DMS 273 (cell line): Measurements from ENCODE around the gene LHFPL2.
"Not testable (repeated sequence)": the region's sequence is repeated elsewhere in the genome, so short reads cannot be mapped to it uniquely, and the experiment has no call there.

ENCODE experiments used
- DNase-seq: peaks from one replicate; lab custom pipeline; 2025; ENCODE audit not compliant: unreplicated experiment; lab: John Stamatoyannopoulos, UW

Gene LHFPL2

DNA sequence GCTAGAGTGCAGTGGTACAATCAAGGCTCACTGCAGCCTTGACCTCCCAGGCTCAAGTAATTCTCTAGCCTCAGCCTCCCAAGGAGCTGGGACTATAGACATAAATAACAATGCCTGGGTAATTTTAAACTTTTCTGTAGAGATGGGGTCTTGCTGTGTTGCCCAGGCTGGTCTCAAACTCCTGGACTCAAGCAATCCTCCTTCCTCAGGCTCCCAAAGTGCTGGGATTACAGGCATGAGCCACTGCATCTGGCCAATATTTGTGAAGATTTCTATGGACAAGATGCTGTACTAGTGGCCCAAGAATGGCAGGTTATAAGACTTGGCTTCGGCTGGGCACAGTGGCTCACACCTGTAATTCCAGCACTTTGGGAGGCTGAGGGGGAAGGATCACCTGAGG, 18.4 kb upstream of the LHFPL2 start:
- not testable (repeated sequence) for DNase-seq

DNA sequence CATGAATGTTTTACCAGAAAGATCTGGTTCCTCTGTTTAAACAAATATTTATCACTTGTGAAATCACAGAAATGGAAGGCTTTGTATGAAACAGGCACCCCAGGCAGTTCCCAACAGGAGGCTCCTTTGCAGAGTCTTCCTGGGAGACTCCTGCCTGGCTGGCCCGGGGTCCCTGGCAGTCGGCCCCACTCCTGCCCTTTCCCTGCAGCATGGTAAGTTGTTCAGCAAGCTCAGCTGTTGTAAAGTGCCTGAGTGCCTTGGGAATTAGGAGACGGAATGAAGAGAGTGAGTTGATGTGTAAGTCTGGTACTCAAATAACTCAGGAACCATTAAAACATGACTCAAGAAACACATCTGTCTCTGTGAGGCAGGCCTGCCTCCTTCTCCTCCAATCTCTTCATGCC, 17.5 kb upstream of the LHFPL2 start:
- DNase-seq: no peak

DNA sequence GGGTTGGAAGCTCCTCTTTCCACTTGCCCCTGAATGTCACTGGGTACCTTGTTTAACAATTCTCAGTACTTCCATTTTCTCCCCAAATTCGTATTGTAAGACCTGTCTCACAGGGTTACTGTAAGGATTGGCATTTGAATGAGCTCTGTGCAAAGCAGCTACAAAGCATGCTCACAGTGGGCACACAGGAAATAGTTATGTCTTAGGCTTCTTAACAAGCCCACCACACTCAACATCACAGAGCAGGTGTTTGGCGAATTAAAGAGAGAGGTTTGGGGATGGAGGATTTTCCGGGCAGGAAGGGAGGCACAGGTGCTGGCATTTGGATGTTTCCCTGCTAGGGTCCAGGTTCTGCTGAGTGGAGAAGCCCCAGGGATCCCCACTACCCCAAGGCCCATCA, 17.0 kb upstream of the LHFPL2 start:
- DNase-seq: no peak

DNA sequence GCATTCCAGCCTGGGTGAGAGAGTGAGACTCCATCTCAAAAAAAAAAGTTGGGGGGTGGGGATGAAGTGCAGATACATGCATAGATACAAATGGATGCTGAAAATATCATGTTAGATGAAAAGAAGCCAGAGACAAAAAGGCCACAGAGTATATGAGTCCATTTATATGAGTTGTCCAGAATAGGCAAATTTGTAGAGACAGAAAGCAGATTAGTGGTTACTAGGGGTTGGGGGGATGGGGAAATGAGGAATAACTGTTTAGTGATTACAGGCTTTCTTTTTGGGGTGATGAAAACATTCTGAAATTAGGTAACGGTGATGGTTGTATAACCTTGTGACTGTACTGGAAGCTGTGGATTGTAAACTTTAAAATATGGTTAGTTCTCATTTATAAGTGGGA, 13.8 kb upstream of the LHFPL2 start:
- DNase-seq: no peak

DNA sequence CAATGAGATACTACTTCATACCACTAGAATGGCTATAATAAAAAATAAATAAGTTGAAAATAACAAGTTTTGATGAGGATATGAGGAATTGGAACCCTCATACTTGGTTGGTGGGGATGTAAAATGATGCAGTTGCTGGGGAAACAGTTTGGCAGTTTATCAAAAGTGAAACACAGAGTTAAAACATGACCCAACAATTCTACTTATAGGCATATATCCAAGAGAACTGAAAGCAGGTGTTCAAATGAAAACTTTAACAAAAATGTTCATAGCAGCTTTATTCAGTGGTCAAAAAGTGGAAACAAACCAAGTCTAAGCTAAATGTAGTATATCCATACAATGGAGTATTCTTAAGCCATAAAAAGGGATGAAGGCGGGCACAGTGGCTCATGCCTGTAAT, 13.1 kb upstream of the LHFPL2 start:
- DNase-seq: no peak

DNA sequence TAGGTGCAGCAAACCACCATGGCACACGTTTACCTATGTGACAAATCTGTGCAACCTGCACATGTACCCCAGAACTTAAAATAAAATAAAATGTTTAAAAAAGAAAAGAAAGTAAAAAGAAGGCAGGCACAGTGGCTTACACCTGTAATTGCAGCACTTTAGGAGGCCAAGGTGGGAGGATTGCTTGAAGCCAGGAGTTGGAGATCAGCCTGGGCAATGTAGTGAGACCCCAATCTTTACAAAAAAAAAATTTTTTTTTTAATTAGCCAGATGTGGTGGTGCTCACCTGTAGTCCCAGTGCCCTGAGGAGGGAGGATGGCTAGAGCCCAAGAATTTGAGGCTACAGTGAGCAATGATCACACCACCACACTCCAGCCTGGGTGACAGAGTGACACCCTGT, 12.5 kb upstream of the LHFPL2 start:
- no peak for DNase-seq

DNA sequence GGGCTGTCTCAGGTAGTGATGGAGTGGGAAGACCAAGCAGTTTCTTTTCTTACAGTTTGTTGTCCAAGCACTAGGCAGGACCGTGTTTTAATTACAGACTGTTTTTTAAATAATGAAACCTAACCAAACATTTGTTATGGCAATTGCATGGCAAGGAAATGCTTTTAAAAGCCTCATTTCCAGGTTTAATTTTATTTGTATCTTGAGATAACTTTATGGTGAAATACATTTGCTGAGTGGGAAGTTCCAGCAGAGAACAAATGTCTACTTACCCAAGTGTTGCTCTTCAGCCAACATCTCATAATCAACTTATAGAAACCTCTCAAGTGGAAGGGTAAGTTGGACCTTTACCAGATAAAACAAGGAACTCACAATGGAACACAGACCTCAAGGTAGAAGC, 11.8 kb upstream of the LHFPL2 start:
- DNase-seq: no peak

DNA sequence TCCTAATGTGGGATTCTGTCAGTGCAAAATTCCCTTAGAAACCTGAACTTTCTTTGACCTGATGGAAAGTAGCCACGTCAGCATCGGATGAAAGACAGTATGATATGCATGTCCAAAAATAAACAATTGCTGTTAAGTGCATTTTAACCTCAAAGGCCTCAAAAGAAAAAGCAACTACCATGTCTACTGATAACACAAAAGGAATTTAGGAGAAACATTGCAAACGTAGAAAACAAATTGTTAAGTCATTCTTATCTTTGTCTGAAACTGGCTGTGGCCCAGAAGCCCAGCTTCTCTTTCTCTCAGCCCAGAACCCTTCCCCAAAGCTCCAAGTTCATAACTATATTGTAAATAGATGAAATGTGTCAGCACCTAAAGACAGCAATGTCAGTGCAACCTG, 11.1 kb upstream of the LHFPL2 start:
- DNase-seq: no peak

DNA sequence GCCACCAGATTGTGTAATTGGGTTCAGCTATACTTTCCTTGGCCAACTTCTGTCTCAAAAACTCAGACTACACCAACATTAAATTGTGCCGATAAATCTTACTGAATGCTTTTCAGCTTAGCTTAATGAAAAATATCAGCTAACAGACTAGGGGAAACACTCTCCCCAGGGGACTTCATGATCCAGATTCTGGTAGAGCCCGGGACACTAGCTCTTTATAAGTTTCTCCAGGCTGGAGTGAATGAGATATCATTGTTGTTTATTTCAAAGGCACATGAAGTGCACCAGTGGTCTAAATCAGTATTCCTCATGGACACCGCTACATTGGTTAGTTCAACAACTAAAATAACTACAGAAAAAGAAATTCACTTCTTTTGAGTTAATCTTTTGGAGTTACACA, 10.5 kb upstream of the LHFPL2 start:
- DNase-seq: no peak

DNA sequence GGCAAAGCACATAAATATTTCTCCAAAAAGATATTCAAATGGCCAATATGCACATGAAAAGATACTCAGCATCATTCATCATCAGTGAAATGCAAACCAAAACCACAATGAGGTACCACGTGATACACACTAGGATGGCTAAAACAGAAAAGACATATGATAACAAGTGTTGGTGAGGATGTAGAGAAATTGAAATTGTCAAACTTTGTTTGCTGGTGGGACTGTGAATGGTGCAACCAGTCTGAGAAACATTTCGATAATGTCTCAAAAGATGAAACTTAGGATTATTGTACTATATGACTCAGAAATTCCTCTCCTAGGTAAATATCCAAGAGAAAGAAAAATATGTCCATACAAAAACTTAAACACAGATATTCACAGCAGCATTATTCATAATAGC, 8.6 kb upstream of the LHFPL2 start:
- no peak for DNase-seq

DNA sequence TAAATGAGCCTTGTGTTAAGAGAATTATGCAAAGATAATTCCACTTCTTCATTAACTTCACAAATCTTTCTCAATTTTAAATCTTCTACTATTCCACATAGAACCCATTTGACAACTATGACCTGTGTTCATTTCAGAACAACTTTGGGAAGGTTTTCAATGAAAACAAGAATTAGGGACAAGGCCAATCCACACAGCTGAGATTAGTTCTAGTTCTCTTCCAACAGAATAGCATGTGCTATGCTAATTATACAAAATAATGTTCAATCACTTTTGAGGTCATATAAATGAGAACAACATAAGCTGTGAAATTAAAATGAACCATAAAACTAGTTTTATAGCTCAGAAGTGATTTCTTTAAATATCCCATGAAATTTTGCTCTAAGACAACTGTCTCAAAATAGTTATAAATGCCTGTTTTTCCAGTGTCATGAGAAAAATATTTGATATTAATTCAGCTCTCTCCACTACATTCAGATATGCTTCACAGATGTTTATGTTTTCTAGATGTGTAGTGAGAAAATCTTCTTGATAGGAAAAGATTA, 7.2 kb upstream of the LHFPL2 start:
- no peak for DNase-seq

DNA sequence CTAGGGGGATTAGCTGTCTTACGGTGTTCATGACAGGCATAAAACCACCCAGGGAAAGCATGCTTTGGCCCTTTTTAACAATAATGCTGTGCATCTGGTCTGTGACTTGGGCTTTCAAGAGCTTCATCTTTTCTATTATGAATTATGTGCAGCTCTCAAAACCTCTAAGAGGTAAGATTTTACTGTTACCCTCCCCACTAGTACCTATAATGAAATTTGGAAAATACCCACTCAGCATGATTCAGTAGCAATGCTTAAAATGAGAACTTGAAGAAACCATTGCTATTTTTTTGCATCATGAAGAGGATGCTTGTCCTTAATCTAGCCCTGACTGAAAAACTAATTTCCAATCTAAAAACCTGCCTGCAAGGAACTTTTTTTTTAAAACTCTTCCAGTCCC, 5.8 kb upstream of the LHFPL2 start:
- no peak for DNase-seq

DNA sequence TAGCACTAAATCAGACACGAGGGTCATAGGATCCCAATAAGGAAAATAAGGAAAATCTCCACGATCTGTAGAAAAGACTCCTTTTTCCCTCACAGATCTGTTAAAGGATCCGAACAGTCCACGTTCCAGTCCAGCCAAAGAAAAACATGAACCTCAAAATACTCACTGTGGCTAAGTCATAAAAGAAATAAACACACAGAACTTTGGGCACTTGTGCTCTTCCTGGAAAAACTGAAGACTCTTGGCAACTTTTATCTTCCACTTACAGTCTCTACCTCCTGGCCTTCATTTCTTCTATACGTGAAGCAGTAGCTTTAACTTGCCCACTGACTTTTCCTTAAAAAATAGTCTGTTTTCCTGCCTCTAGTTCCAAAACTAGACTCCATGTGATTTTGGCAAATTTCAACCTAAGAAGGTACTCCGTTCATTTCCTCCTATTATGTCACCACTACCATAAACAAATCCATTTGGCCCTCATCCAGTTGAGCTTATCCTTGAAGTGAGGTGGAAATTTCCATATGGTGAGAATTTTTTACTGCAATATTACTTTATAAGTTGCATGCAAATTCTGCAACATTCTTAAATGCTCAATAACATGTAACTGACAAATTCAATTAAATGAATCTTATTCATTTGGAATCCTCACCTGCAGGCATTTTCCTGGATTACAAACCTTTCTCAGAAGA, 5.3 kb upstream of the LHFPL2 start:
- peak; percentile 62 for DNase-seq

DNA sequence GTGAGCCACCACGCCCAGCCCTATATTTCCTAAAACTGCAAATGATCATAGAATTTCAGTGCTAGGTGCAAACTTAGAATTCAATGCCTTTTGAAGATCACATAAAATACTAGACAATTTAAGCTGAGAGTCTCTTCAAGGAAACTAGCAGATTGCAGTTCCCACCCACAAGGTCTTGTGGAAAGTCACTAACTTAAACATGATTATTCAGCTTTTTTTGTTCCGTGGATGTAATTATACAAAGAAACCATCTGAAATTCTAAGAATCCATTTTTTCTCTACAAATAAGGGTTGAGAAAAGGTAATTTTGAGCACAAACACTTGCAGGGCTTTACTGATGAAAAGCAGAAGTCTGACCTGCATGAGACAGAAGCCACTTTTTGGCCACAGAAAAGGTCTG, 4.5 kb upstream of the LHFPL2 start:
- DNase-seq: no peak

DNA sequence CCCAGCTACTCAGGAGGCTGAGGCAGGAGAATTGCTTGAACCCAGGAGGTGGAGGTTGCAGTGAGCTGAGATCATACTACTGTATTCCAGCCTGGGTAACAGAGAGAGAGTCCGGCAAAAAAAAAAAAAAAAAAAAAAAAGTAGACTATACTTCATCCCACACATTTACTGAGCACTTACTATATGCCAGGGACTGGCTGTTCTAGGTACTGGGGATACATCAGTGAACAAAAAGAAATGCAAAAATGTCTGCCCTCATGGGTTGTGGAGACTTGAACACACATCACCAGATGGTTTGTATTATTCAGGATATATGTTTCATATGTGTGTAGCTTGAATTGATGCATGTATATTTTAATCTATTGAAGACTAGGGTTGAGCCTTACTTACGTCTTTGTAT, 2.9 kb upstream of the LHFPL2 start:
- no peak for DNase-seq

DNA sequence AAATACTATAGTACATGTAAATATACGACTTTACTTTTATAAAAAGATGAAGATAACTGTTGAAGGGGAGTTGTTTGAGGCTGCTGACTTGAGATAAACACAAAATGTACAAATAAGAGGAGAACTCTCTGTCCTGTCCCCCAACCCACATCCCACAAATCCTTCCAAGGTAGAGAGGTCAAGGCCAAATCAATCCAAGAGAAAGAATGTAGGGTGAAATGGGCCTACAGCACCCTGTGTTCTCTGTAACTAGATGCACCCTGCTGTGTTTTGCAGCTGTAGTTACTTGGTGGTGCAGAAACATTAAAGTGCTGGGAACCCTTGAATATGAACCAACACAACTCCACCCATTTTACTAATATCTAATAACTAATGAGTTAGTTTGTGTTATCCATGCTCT, 2.0 kb upstream of the LHFPL2 start:
- DNase-seq: no peak

DNA sequence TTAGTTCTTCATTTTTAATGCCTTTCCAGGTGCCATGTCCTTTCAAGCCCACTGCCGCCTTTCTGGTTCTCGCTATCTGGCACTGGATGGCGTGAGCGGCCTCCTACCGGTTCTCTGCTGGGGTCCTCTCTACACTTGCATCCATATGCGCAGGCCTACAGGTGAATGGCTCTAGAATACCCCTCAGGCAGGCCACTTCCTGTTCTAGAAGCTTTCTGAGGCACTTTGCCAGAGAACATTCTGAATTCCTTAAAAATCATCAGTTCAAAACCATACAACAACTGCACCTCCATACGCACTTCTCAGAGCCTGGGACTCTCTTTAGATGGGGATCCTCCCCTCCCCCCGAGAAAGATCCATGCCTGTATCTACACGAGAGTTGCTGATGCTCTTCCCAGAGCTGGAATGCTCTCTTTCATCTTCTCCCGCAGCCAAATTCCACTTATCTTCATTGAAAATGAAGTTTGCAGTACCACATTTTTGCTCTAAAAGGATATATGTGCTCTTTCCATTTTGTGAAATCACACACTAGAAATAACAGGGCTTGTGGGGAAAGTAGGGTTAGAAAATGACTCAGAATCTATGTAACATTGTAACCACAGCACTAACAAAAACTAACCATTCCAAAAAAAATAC, 1.4 kb upstream of the LHFPL2 start:
- DNase-seq: no peak

DNA sequence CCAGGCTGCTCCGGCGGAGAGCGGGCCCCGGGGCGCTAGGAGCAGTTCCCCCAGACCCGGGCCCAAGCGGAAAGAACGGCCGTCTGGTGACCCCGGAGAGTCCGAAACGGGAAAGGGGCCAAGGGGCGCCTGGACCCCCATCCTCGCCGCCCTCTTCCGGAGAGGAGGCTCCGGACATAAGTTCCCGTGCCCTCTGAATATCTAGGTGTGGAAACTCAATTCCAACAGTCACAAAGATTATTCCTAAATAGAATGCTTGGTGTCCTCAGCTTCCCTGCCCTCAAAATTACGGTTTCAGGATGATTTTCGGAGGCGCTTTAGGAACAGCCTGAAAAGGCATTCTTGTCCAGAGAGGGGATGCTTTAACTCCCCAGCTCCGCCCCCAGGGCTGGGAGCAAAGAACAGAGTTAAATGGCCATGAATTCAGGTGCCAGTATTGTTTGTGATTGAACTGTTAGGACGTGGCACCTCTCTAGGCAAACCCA, 681 bp upstream of the LHFPL2 start:
- DNase-seq: peak; percentile 60

DNA sequence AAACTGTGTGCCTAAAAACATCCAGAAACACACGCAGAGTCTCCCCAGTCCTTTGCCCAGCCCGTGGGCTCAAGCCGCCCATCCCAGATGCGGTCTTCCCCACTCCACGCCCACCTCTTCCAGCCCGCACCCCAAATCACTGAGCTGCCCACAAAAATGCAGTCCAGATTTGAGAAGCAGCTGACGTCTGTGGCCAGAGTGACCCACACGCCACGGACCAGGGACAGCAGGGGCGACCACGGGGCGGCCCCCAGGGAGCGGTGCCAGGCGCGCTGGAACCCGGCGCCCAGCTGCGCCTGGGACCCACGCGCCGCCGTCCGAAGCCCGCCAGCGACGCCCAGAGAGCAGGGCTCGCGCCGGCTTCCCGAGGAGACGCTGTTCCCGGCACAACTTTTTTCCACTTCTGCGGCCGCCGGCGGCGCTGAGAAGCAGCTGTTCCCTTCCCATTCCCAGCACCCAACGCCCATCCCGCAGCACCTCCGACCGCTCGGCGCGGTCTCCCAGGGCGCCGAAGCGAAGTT, 674 bp downstream of the LHFPL2 start:
- DNase-seq: peak; percentile 89

DNA sequence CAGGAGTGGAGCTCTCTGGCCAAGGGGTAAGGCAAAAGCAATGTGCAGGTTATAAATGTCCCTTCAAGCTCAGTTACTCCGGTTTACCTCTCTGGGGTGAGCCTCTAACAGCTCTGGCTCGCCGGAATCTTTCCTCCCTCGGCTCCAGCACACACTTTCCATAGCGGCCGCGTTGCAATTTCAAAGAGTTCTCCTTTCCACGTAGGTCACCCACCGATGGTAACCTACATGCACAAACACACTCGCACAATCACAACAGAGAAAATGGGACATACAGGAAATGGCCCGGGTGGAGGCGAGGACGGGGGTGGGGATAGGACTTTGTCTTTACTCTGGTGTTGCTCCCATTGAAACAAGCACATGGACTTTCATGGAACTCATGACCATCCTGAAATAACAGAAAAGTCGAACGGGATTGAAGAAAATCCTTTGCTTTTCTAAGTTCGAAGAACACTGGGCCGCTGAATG, 1.2 kb downstream of the LHFPL2 start:
- DNase-seq: peak; percentile 76

DNA sequence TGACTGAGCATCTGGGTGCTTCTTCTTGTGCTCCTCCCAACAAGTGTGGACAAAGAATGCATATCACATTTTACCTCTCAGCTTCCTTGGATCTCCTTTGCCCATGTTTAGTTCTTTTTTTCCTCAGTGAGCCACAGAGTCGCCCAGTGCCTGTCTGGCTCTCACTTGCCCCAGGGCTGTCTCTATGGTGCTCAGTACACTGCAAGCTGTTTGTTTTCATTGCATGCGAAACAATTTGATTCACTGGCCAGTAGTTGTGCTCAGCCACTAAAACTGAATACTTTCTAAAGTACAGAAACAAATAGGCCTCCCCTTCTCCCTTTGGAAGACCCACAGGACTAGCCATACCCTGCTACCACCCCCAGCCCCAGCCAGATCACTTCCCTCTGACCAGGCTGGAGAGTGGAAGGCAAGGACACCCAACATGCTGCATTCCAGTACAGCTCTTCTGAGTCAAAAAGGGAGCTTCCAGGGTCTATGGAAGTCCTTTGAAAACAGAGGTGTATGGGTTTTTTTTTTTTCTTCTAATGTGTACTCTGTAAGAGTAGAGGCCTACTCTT, 3.8 kb downstream of the LHFPL2 start:
- DNase-seq: no peak

DNA sequence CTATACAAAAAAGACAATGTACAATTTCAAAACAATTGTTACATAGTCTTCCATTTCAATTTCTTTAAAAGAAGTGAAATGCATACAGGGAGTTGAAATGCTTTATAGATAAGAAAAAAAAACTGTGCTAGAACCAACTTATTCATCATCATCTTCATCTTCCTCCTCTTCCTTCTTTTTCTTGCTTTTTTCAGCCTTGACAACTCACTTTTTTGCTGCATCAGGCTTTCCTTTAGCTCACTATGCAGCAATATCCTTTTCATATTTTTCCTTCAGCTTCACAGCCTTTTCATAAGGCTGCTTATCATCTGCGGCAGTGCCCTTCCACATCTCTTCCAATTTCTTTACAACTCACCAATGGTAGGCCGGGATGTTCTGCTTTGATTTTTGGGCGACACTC, 4.4 kb downstream of the LHFPL2 start:
- DNase-seq: no peak
